ENCODE measurements around the gene BMP8A. TPM values are rescaled to one million over a fixed set of nuclear protein-coding genes. Genes with fewer than 3 reads are reported as not detected.
"Not testable (repeated sequence)": the region's sequence is repeated elsewhere in the genome, so short reads cannot be mapped to it uniquely, and the experiment has no call there.

Gene BMP8A, protein sequence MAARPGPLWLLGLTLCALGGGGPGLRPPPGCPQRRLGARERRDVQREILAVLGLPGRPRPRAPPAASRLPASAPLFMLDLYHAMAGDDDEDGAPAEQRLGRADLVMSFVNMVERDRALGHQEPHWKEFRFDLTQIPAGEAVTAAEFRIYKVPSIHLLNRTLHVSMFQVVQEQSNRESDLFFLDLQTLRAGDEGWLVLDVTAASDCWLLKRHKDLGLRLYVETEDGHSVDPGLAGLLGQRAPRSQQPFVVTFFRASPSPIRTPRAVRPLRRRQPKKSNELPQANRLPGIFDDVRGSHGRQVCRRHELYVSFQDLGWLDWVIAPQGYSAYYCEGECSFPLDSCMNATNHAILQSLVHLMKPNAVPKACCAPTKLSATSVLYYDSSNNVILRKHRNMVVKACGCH
- total RNA-seq (not detected), polyA plus RNA-seq (not detected)
- long read RNA-seq, donor 1 = 0 reads
- long read RNA-seq, donor 2 = 0 reads
- long read RNA-seq, donor 3 = 0 reads
- long read RNA-seq, donor 4 = 0 reads
- long read RNA-seq, donor 5 = 0 reads
- long read RNA-seq, donor 6 = 0 reads
- long read RNA-seq, donor 7, partial matches to known transcripts = 0 of 2 reads
- long read RNA-seq, donor 7, other reads (novel, unspliced or antisense) = 0 of 2 reads
- long read RNA-seq, donor 8 = 0 reads
- long read RNA-seq, donor 9 = 0 reads
- long read RNA-seq, donor 10 = 0 reads

- TF ChIP-seq CTCF (IDR thresholded peaks at IDR 0.05) (no peak), POLR2AphosphoS5 (IDR thresholded peaks at IDR 0.05) (no peak)
- intact Hi-C loops (cut with DNase I; ENCODE audit: low total_unique reads) = no loop called here
- Histone ChIP-seq H3K36me3 (peaks cover 6 to 19% (median 19%) of the 10 kb centered on the region in 4 donors), H3K9me3 (no peaks in the 10 kb centered on the region), H3K4me3 (peak within 1 kb of the TSS; percentile 54 to 69 (median 56)), H3K4me1 (peaks cover 15 to 26% (median 17%) of the 10 kb centered on the region in 4 donors), H3K27ac (peak within 1 kb of the TSS in 2 of 5 donors; percentile 34 to 62), H3K27me3 (peaks cover 0 to 49% (median 25%) of the 10 kb centered on the region in 3 donors)
- DNase-seq = peak; percentile 80 to 85
- WGBS, 5 donors = 0 to 1% (median 1%) methylated on average over 8 to 112 of the region's 112 CpGs
These were observed at the start of gene BMP8A for GRCh38 chr1:39491146-39491921. TSS of gene BMP8A (plus strand) at chr1:39491636. CDS start at chr1:39491992, 356 bp downstream.

- Histone ChIP-seq H3K9me3 (no peaks in the 10 kb centered on the region), H3K27me3 (no peaks in the 10 kb centered on the region), H3K36me3 (peaks cover 90 to 100% (median 99%) of the 10 kb centered on the region in 4 donors), H3K4me1 (no peaks in the 10 kb centered on the region), H3K4me3 (no peak overlapping the region), H3K27ac (no peak overlapping the region)
- intact Hi-C loops (cut with DNase I; ENCODE audit: low total_unique reads) = no loop called here
- DNase-seq = no peak
- TF ChIP-seq POLR2AphosphoS5 (IDR thresholded peaks at IDR 0.05) = no peak
- TF ChIP-seq POLR2A (IDR thresholded peaks at IDR 0.05) = no peak
- no peak for TF ChIP-seq CTCF (IDR thresholded peaks at IDR 0.05)
- no peak for TF ChIP-seq EP300 (IDR thresholded peaks at IDR 0.05)
These were observed 49.6 kb upstream of the BMP8A start for GRCh38 chr1:39441797-39442196.

GRCh38 chr1:39445573-39445972, 45.9 kb upstream of the BMP8A start:
- DNase-seq = no peak
- H3K36me3 ChIP-seq = peaks cover 87 to 100% (median 99%) of the 10 kb centered on the region in 4 donors
- H3K27ac ChIP-seq = no peak overlapping the region
- WGBS, 5 donors = 94 to 100% (median 98%) methylated on average over 2 of the region's 2 CpGs
- TF ChIP-seq POLR2A (IDR thresholded peaks at IDR 0.05) (no peak), POLR2AphosphoS5 (IDR thresholded peaks at IDR 0.05) (no peak), EP300 (IDR thresholded peaks at IDR 0.05) (no peak), CTCF (IDR thresholded peaks at IDR 0.05) (no peak)
- H3K27me3 ChIP-seq = no peaks in the 10 kb centered on the region
- no peak overlapping the region for H3K4me3 ChIP-seq
- intact Hi-C loops (cut with DNase I; ENCODE audit: low total_unique reads) = no loop called here
- H3K4me1 ChIP-seq = no peaks in the 10 kb centered on the region
- no peaks in the 10 kb centered on the region for H3K9me3 ChIP-seq

DNA sequence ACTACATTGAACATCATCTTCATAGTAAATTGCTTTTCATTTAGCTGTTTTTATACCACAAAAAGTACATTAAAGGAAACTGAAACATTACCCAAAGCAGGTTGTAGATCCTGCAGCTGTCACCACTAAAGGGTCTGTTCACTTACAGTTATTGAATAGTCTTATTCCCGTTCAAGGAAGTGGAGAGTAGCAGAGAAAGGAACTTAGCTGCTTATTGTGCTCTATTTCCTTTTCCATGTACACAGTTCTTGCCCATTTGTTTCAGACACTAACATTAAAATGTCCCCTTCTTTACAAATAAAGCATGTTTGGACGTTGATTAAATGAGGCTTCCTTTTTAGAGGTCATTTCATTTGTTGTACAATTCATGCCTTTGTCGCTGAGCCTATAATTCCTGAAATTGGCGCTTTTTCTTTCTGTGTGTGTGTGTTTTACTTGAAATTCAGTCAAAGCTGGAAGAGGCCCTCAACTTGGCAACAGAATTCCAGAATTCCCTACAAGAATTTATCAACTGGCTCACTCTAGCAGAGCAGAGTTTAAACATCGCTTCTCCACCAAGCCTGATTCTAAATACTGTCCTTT, 44.4 kb upstream of the BMP8A start:
- WGBS, 5 donors = 74 to 85% (median 78%) methylated on average over 5 of the region's 5 CpGs
- H3K4me1 ChIP-seq = peaks cover 0 to 4% (median 1%) of the 10 kb centered on the region in 4 donors

GRCh38 chr1:39450041-39450440, 41.4 kb upstream of the BMP8A start:
- H3K27me3 ChIP-seq; H3K9me3 ChIP-seq; intact Hi-C loops (cut with DNase I; ENCODE audit: low total_unique reads); H3K4me3 ChIP-seq; H3K4me1 ChIP-seq; DNase-seq: not testable (repeated sequence)
- WGBS, 5 donors = 87 to 96% (median 93%) methylated on average over 4 of the region's 4 CpGs
- Histone ChIP-seq H3K36me3 (peaks cover 84 to 100% (median 99%) of the 10 kb centered on the region in 4 donors), H3K27ac (peak overlapping the region in 4 of 5 donors; percentile 31 to 73 (median 51))

More for the DNA sequence above, 44.4 kb upstream of the BMP8A start:
- intact Hi-C loops (cut with DNase I; ENCODE audit: low total_unique reads) = no loop called here
- peaks cover 83 to 100% (median 99%) of the 10 kb centered on the region in 4 donors for H3K36me3 ChIP-seq
- H3K9me3 ChIP-seq = no peaks in the 10 kb centered on the region
- no peak for TF ChIP-seq POLR2AphosphoS5 (IDR thresholded peaks at IDR 0.05)
- no peak for TF ChIP-seq CTCF (IDR thresholded peaks at IDR 0.05)
- TF ChIP-seq EP300 (IDR thresholded peaks at IDR 0.05) = no peak
- no peak for TF ChIP-seq POLR2A (IDR thresholded peaks at IDR 0.05)
- no peak overlapping the region for H3K4me3 ChIP-seq
- H3K27me3 ChIP-seq = no peaks in the 10 kb centered on the region
- DNase-seq = no peak
- H3K27ac ChIP-seq = peak overlapping the region in 2 of 5 donors; percentile 12 to 28
